Esophagus muscularis mucosa (tissue), 4 donors: ENCODE data around the gene HADHA. TPM values are rescaled to one million over a fixed set of nuclear protein-coding genes. Genes with fewer than 3 reads are reported as not detected.

ENCODE experiments used
- DNase-seq: peaks from one replicate; pipeline ENCODE4 v3.0.0-alpha.2; 2017; ENCODE audit errors: extremely low spot score
- H3K27ac ChIP-seq, 4 donors: fragments of 200-600 bp; sonication (generic); replicated peaks in 1 of 4; 1 replicate in 3 of 4; 2 replicates in 1 of 4; pipeline ENCODE4 v1.5.1; 2016 to 2019; ENCODE audit warnings: mild to moderate bottlenecking in 1 of 4
- H3K27me3 ChIP-seq, 4 donors: fragments of 200-600 bp; sonication (generic); one replicate each; pipeline versions ENCODE4 v1.5.1 to v1.6.0; 2016 to 2019
- H3K36me3 ChIP-seq, 4 donors: fragments of 200-600 bp; sonication (generic); one replicate each; pipeline ENCODE4 v1.5.1; 2016 to 2019
- H3K4me1 ChIP-seq, 4 donors: fragments of 200-600 bp; sonication (generic); one replicate each; pipeline ENCODE4 v1.5.1; 2016 to 2019
- H3K4me3 ChIP-seq, 4 donors: fragments of 200-600 bp; sonication (generic); 1 replicate in 2 of 4; 2 replicates in 2 of 4; pipeline ENCODE4 v1.5.1; 2016 to 2019; ENCODE audit warnings: mild to moderate bottlenecking in 4 of 4, moderate library complexity in 1 of 4
- H3K9me3 ChIP-seq, 4 donors: fragments of 200-600 bp; sonication (generic); 1 replicate in 3 of 4; 2 replicates in 1 of 4; pipeline ENCODE4 v1.5.1; 2016 to 2019
- CTCF ChIP-seq, 3 experiments: fragments of 200-600 bp in 2 of 3; fragments of 450-650 bp in 1 of 3; sonication (generic) in 2 of 3; IDR thresholded peaks; one replicate each; pipeline ENCODE4 v1.5.1; 2017 to 2019; ENCODE audit warnings: antibody characterized with exemption in 3 of 3, mild to moderate bottlenecking in 2 of 3, moderate library complexity in 1 of 3
- EP300 ChIP-seq: sonication (generic); formaldehyde crosslinking; IDR thresholded peaks from one replicate; pipeline ENCODE4 v1.6.1; 2017; ENCODE audit warnings: antibody characterized with exemption
- POLR2A ChIP-seq: fragments of 450-650 bp; IDR thresholded peaks from one replicate; pipeline ENCODE4 v1.6.1; 2017; ENCODE audit warnings: antibody characterized with exemption, moderate library complexity, mild to moderate bottlenecking, low read depth
- POLR2AphosphoS5 ChIP-seq, 2 donors: sonication (generic); formaldehyde crosslinking; IDR thresholded peaks; one replicate each; pipeline ENCODE4 v1.6.1; 2017; ENCODE audit warnings: antibody characterized with exemption in 2 of 2
- WGBS: methylation state at CpG from one replicate; pipeline ENCODE4 v1.1.5; 2018; 5-methylcytosine and 5-hydroxymethylcytosine counted together
- intact Hi-C: fragments of 100-400 bp; cut with DNase I; formaldehyde crosslinking; loops from one replicate; pipeline ENCODE4 v1.15.1; 2023
- total RNA-seq, 4 donors: library from RNA; depleted of rRNA; stranded (reverse); fragments of >200 nt; gene quantifications; one replicate each; pipeline versions ENCODE4 v1.1.0 to v1.2.1, GENCODE V29; 2016

HADHA gene
- total RNA-seq, 4 donors from 2014 or later = 155 to 266 (median 175) TPM

- TF ChIP-seq POLR2AphosphoS5 (IDR thresholded peaks at IDR 0.05) = no peak
- no peak for TF ChIP-seq EP300
- no peak for TF ChIP-seq POLR2A
- TF ChIP-seq CTCF (IDR thresholded peaks at IDR 0.05) = no peak
- WGBS = 90% methylated on average over 1 of the region's 1 CpG
- H3K4me1 ChIP-seq = no peaks in the 10 kb centered on the region
- no peak overlapping the region for H3K4me3 ChIP-seq
- peaks cover 54 to 99% (median 86%) of the 10 kb centered on the region in 4 donors for H3K36me3 ChIP-seq
- H3K9me3 ChIP-seq = no peaks in the 10 kb centered on the region
- DNase-seq = peak; percentile 57
- no peaks in the 10 kb centered on the region for H3K27me3 ChIP-seq
- intact Hi-C loops = no loop called here
- no peak overlapping the region for H3K27ac ChIP-seq
These were observed 28.6 kb downstream of the HADHA start for GRCh38 chr2:26215833-26216232.

GRCh38 chr2:26214759-26215158 is 29.7 kb downstream of the HADHA start:
- WGBS = 100% methylated on average over 1 of the region's 1 CpG
- no peak for DNase-seq
- Histone ChIP-seq H3K36me3 (peaks cover 58 to 99% (median 86%) of the 10 kb centered on the region in 4 donors), H3K9me3 (no peaks in the 10 kb centered on the region), H3K4me1 (no peaks in the 10 kb centered on the region), H3K4me3 (no peak overlapping the region), H3K27ac (no peak overlapping the region), H3K27me3 (no peaks in the 10 kb centered on the region)
- intact Hi-C loops = no loop called here
- TF ChIP-seq EP300 (no peak), POLR2A (no peak), CTCF (IDR thresholded peaks at IDR 0.05) (no peak), POLR2AphosphoS5 (IDR thresholded peaks at IDR 0.05) (no peak)

GRCh38 chr2:26212011-26212410 is 32.4 kb downstream of the HADHA start:
- peak; percentile 60 for DNase-seq
- H3K4me3 ChIP-seq = no peak overlapping the region

GRCh38 chr2:26203906-26204305 is 40.5 kb downstream of the HADHA start:
- Histone ChIP-seq H3K4me3 (no peak overlapping the region), H3K4me1 (no peaks in the 10 kb centered on the region), H3K36me3 (peaks cover 69 to 99% (median 91%) of the 10 kb centered on the region in 4 donors), H3K9me3 (no peaks in the 10 kb centered on the region), H3K27me3 (no peaks in the 10 kb centered on the region), H3K27ac (no peak overlapping the region)
- TF ChIP-seq EP300 = no peak
- no peak for TF ChIP-seq POLR2A
- no peak for TF ChIP-seq POLR2AphosphoS5 (IDR thresholded peaks at IDR 0.05)
- TF ChIP-seq CTCF (IDR thresholded peaks at IDR 0.05) = no peak
- 85% methylated on average over 7 of the region's 7 CpGs for WGBS
- intact Hi-C loops = no loop called here
- peak; percentile 55 for DNase-seq

More at GRCh38 chr2:26212011-26212410, 32.4 kb downstream of the HADHA start:
- TF ChIP-seq EP300 = no peak
- no peak for TF ChIP-seq CTCF (IDR thresholded peaks at IDR 0.05)
- no peak for TF ChIP-seq POLR2A
- TF ChIP-seq POLR2AphosphoS5 (IDR thresholded peaks at IDR 0.05) = no peak
- WGBS = 93% methylated on average over 5 of the region's 5 CpGs
- Histone ChIP-seq H3K4me1 (no peaks in the 10 kb centered on the region), H3K36me3 (peaks cover 59 to 100% (median 91%) of the 10 kb centered on the region in 4 donors), H3K27me3 (no peaks in the 10 kb centered on the region), H3K9me3 (no peaks in the 10 kb centered on the region), H3K27ac (no peak overlapping the region)
- intact Hi-C loops = no loop called here

- intact Hi-C loops = no loop called here
- TF ChIP-seq EP300 = no peak
- TF ChIP-seq POLR2A = no peak
- TF ChIP-seq CTCF (IDR thresholded peaks at IDR 0.05) = no peak
- no peak for TF ChIP-seq POLR2AphosphoS5 (IDR thresholded peaks at IDR 0.05)
- H3K36me3 ChIP-seq = peaks cover 69 to 99% (median 91%) of the 10 kb centered on the region in 4 donors
- H3K9me3 ChIP-seq = no peaks in the 10 kb centered on the region
- DNase-seq = no peak
- no peaks in the 10 kb centered on the region for H3K27me3 ChIP-seq
- no peak overlapping the region for H3K27ac ChIP-seq
- WGBS = 62% methylated on average over 1 of the region's 1 CpG
- H3K4me1 ChIP-seq = no peaks in the 10 kb centered on the region
- H3K4me3 ChIP-seq = no peak overlapping the region
These were observed 41.4 kb downstream of the HADHA start for GRCh38 chr2:26202981-26203490.
